WERI-Rb-1 (cell line): Measurements from ENCODE around the gene SGPP2.

Source experiments
- DNase-seq: peaks from one replicate; pipeline ENCODE4 v3.0.0-alpha.2; 2020
- H3K27ac ChIP-seq: fragments of 250-450 bp; sonication (Bioruptor Pico); 2 replicates; pipeline ENCODE4 v1.5.1; 2020; ENCODE audit warnings: mild to moderate bottlenecking, moderate library complexity
- H3K27me3 ChIP-seq: fragments of 250-450 bp; sonication (Bioruptor Pico); 2 replicates; pipeline ENCODE4 v1.5.1; 2021; ENCODE audit warnings: mild to moderate bottlenecking, low read depth, moderate library complexity; ENCODE audit not compliant: insufficient read depth, severe bottlenecking
- H3K36me3 ChIP-seq: fragments of 250-450 bp; sonication (Bioruptor Pico); 2 replicates; pipeline ENCODE4 v1.5.1; 2020; ENCODE audit warnings: mild to moderate bottlenecking, moderate library complexity
- H3K4me3 ChIP-seq: 2 replicates; pipeline ENCODE4 v1.5.1; 2011; ENCODE audit warnings: low read depth, mild to moderate bottlenecking, control low read depth, low read length
- H3K9me3 ChIP-seq: fragments of 250-450 bp; sonication (Bioruptor Pico); 2 replicates; pipeline ENCODE4 v1.5.1; 2021; ENCODE audit warnings: mild to moderate bottlenecking, moderate library complexity; ENCODE audit not compliant: severe bottlenecking
- TF ChIP-seq, protein P1 (sequence below): IDR thresholded peaks from 2 replicates; pipeline ENCODE4 v1.5.1; 2011; ENCODE audit warnings: low read depth, mild to moderate bottlenecking, control low read depth, inconsistent platforms, low read length

Gene SGPP2

DNA sequence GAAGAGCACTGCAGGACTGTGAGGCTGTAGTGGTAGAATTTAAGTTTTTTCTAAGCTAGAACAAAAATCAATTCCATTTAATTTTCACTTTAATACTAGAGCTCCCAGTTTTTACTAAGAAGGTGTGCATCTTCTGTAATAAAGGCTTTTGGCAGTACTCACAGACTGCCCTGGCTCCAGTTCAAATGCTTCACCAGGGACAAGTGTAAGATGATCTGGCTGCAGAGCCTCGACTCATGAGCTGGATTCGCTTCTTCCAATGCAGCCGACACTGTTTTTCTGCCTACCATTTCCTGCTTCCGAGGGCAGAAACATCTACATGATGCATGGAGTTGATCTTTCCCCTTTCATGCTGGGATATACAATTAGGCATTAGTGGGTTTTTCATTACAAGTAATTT lies 144.5 kb downstream of the SGPP2 start:
- Histone ChIP-seq H3K27ac (no peak overlapping the region), H3K27me3 (no peaks in the 10 kb centered on the region), H3K36me3 (peaks cover 11% of the 10 kb centered on the region), H3K9me3 (no peaks in the 10 kb centered on the region), H3K4me3 (no peak overlapping the region)
- TF ChIP-seq, protein P1, sequence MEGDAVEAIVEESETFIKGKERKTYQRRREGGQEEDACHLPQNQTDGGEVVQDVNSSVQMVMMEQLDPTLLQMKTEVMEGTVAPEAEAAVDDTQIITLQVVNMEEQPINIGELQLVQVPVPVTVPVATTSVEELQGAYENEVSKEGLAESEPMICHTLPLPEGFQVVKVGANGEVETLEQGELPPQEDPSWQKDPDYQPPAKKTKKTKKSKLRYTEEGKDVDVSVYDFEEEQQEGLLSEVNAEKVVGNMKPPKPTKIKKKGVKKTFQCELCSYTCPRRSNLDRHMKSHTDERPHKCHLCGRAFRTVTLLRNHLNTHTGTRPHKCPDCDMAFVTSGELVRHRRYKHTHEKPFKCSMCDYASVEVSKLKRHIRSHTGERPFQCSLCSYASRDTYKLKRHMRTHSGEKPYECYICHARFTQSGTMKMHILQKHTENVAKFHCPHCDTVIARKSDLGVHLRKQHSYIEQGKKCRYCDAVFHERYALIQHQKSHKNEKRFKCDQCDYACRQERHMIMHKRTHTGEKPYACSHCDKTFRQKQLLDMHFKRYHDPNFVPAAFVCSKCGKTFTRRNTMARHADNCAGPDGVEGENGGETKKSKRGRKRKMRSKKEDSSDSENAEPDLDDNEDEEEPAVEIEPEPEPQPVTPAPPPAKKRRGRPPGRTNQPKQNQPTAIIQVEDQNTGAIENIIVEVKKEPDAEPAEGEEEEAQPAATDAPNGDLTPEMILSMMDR: no peak
- DNase-seq: no peak

- H3K27ac ChIP-seq: no peak overlapping the region
- no peaks in the 10 kb centered on the region for H3K9me3 ChIP-seq
- no peaks in the 10 kb centered on the region for H3K27me3 ChIP-seq
- peaks cover 11% of the 10 kb centered on the region for H3K36me3 ChIP-seq
- TF ChIP-seq, protein P1: no peak
- DNase-seq: no peak
- no peak overlapping the region for H3K4me3 ChIP-seq
These were observed 145.5 kb downstream of the SGPP2 start for GRCh38 chr2:222569826-222570225.

- Histone ChIP-seq H3K27ac (no peak overlapping the region), H3K27me3 (no peaks in the 10 kb centered on the region), H3K4me3 (no peak overlapping the region), H3K9me3 (no peaks in the 10 kb centered on the region), H3K36me3 (peaks cover 11% of the 10 kb centered on the region)
- TF ChIP-seq, protein P1: no peak
- no peak for DNase-seq
These were observed 147.9 kb downstream of the SGPP2 start for GRCh38 chr2:222572264-222572721.

DNA sequence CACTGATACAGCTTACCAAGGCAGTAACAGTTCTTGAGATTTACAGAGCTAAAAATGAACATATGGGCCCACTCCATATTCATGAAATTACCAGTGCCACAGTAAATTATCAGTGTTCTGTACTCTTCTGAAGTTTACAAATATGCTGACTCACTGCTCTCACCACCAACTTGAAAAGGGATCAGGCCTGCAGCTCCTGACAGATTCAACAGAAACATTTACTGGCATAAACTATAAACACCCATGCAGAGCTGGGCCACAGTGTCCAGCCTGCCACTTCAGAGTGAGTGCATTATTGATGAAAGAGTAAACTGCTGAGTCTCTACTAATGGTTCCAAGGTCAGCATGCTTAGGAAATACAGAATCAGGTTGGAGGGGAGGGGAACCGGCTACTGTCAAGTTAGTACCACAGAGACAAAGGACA lies 148.4 kb downstream of the SGPP2 start:
- H3K36me3 ChIP-seq: peaks cover 11% of the 10 kb centered on the region
- no peaks in the 10 kb centered on the region for H3K27me3 ChIP-seq
- H3K9me3 ChIP-seq: no peaks in the 10 kb centered on the region
- DNase-seq: no peak
- TF ChIP-seq, protein P1: no peak
- no peak overlapping the region for H3K4me3 ChIP-seq
- H3K27ac ChIP-seq: no peak overlapping the region

DNA sequence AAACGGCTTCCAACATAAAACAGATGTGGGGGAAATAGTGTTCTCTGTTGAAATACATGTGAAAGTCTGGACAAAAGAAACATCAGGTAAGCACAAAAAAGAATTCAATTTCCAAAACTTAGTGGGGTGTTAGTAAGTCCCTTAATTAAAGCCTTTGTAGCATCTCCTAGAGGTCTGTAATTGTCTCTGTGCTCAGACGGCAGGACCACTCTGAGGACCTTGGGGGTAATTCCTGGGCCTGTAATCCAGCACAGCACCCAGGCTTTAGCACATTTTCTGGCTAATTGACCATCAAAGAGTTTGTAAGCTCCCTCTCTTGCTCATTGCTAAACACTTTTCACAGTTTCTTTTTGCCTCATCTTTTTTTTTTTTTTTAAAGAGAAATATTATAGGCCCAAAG lies 151.3 kb downstream of the SGPP2 start:
- no peak for DNase-seq
- Histone ChIP-seq H3K4me3 (no peak overlapping the region), H3K27me3 (no peaks in the 10 kb centered on the region), H3K36me3 (peaks cover 10% of the 10 kb centered on the region), H3K9me3 (no peaks in the 10 kb centered on the region), H3K27ac (no peak overlapping the region)
- TF ChIP-seq, protein P1: no peak
